ENCODE data around the gene ARHGEF3.

ARHGEF3 gene

DNA sequence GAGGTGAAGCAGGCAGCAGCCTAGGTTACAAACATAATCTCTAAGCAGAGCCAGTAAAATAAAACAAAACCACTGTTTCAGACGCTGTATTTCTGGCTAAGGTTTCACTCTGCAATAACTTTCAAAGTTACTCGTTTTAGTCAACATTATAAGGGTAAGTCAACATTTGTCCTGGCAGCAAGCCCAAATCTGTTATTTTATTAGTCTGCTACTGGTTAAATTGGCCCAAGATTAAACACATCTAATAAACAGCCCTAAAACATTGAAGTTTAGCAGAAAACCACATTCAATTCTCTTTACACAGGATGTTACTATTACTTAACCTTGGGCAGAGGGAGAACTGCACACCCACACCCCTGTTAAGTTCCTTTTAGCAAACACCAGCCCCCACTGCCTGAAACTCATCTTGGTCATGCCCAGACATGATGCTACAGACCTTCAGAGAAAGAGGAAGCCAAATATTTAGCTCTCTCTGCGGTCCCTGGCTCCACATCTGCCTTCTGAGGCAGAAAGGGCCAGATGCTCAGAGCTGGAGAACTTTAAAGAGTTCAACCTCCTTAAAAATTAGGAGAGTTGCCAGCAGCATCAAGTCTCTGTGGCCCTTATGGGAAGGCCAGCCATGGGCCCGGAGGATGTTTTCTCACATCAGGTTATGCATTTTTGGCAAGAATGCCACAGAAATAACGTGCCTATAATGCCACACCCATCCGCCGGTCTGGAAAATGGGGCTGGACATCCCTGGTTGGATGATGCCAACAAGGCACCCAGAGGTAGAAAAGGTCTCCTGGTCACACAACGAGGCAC is 17.9 kb downstream of the ARHGEF3 start:
- H3K4me1 ChIP-seq (ENCODE audit: control insufficient read depth in 2 of 2, insufficient read depth in 2 of 2, low read length in 2 of 2) = peaks cover 14 to 25% of the 10 kb centered on the region in 2 donors

DNA sequence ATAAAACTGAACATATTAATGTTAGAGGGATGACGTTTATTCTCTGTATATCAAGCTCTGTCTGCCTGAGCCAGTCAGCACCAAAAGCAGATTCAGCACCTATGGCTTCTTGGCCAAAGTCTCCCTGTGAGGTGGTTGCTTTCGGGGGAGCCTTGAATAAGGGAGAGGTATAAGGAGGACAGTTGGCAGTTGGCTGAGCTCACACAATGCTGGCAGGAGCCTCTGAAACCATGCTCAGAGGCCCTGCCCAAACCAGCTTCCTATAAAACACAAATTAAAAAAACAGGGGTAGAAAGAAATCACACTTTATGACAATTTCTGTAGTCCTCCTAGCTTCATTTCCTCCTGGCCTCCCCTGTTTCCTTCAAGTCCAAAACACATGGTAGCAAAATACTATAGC is 18.8 kb downstream of the ARHGEF3 start:
- peaks cover 14 to 25% of the 10 kb centered on the region in 2 donors for H3K4me1 ChIP-seq (ENCODE audit: control insufficient read depth in 2 of 2, insufficient read depth in 2 of 2, low read length in 2 of 2)
- no peaks in the 10 kb centered on the region for H3K36me3 ChIP-seq (ENCODE audit: control insufficient read depth in 2 of 2, insufficient read depth in 2 of 2, low read length in 2 of 2)
- H3K27ac ChIP-seq (ENCODE audit: low read depth in 2 of 2, low read length in 2 of 2) = peak overlapping the region; percentile 10 to 65
- no peak overlapping the region for H3K9ac ChIP-seq (ENCODE audit: low read depth in 1 of 2, low read length in 2 of 2)
- H3K4me3 ChIP-seq (ENCODE audit: low read length in 2 of 2) = peak overlapping the region in 1 of 2 donors; percentile 0
- H3K9me3 ChIP-seq (ENCODE audit: control insufficient read depth in 2 of 2, low read length in 2 of 2) = no peaks in the 10 kb centered on the region
- no peaks in the 10 kb centered on the region for H3K27me3 ChIP-seq (ENCODE audit: control insufficient read depth in 2 of 2, insufficient read depth in 2 of 2, low read length in 2 of 2)

More for the DNA sequence above, 17.9 kb downstream of the ARHGEF3 start:
- H3K4me3 ChIP-seq (ENCODE audit: low read length in 2 of 2) = peak overlapping the region in 1 of 2 donors; percentile 0
- H3K9ac ChIP-seq (ENCODE audit: low read depth in 1 of 2, low read length in 2 of 2) = peak overlapping the region in 1 of 2 donors; percentile 23
- H3K9me3 ChIP-seq (ENCODE audit: control insufficient read depth in 2 of 2, low read length in 2 of 2) = no peaks in the 10 kb centered on the region
- peak overlapping the region; percentile 55 to 65 for H3K27ac ChIP-seq (ENCODE audit: low read depth in 2 of 2, low read length in 2 of 2)
- no peaks in the 10 kb centered on the region for H3K27me3 ChIP-seq (ENCODE audit: control insufficient read depth in 2 of 2, insufficient read depth in 2 of 2, low read length in 2 of 2)
- H3K36me3 ChIP-seq (ENCODE audit: control insufficient read depth in 2 of 2, insufficient read depth in 2 of 2, low read length in 2 of 2) = no peaks in the 10 kb centered on the region

DNA sequence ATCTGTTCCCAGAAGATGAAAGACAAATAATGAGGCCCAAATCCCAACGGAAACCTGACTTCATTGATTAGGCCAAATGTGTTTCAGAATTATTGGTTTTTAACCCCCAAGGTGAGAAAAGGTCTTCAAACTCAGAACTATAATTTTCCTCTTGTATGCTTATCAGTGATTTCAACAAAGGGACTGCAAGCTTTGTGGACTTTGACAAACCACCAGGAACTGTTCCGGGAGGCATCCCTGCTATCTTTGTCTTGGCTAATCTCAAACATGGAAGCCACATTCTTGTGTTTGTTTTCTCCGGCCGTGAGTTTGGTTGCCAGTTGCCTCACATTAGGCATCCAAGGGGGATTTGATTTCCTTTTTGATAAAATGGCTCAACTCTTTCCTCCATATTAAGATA is 19.5 kb downstream of the ARHGEF3 start:
- Histone ChIP-seq H3K27ac (ENCODE audit: low read depth in 2 of 2, low read length in 2 of 2) (peak overlapping the region in 1 of 2 donors; percentile 65), H3K36me3 (ENCODE audit: control insufficient read depth in 2 of 2, insufficient read depth in 2 of 2, low read length in 2 of 2) (no peaks in the 10 kb centered on the region), H3K9me3 (ENCODE audit: control insufficient read depth in 2 of 2, low read length in 2 of 2) (no peaks in the 10 kb centered on the region), H3K9ac (ENCODE audit: low read depth in 1 of 2, low read length in 2 of 2) (no peak overlapping the region), H3K27me3 (ENCODE audit: control insufficient read depth in 2 of 2, insufficient read depth in 2 of 2, low read length in 2 of 2) (no peaks in the 10 kb centered on the region), H3K4me1 (ENCODE audit: control insufficient read depth in 2 of 2, insufficient read depth in 2 of 2, low read length in 2 of 2) (peaks cover 14 to 25% of the 10 kb centered on the region in 2 donors), H3K4me3 (ENCODE audit: low read length in 2 of 2) (no peak overlapping the region)

DNA sequence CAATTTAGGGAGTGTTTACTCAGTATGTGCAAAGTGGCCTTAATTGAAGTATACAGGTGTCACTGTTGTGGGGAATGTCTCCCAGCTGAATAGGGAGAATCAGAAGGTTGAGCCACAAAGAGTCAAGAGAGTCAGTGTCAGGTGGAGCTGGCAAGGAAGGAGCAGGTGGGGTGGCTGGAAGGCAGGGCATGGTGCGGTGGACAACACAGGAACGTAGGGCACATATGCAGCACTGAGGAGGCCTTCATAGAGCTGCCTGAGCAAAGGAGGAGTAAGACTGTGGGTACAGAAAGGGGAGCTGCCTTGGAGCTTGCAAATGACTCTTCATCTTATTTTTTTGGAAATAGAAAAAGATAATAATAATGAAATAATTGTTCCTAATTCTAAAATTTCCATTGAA is 20.0 kb downstream of the ARHGEF3 start:
- Histone ChIP-seq H3K36me3 (ENCODE audit: control insufficient read depth in 2 of 2, insufficient read depth in 2 of 2, low read length in 2 of 2) (no peaks in the 10 kb centered on the region), H3K27ac (ENCODE audit: low read depth in 2 of 2, low read length in 2 of 2) (no peak overlapping the region), H3K27me3 (ENCODE audit: control insufficient read depth in 2 of 2, insufficient read depth in 2 of 2, low read length in 2 of 2) (no peaks in the 10 kb centered on the region), H3K9me3 (ENCODE audit: control insufficient read depth in 2 of 2, low read length in 2 of 2) (no peaks in the 10 kb centered on the region), H3K4me3 (ENCODE audit: low read length in 2 of 2) (no peak overlapping the region), H3K4me1 (ENCODE audit: control insufficient read depth in 2 of 2, insufficient read depth in 2 of 2, low read length in 2 of 2) (peaks cover 14 to 25% of the 10 kb centered on the region in 2 donors), H3K9ac (ENCODE audit: low read depth in 1 of 2, low read length in 2 of 2) (no peak overlapping the region)

DNA sequence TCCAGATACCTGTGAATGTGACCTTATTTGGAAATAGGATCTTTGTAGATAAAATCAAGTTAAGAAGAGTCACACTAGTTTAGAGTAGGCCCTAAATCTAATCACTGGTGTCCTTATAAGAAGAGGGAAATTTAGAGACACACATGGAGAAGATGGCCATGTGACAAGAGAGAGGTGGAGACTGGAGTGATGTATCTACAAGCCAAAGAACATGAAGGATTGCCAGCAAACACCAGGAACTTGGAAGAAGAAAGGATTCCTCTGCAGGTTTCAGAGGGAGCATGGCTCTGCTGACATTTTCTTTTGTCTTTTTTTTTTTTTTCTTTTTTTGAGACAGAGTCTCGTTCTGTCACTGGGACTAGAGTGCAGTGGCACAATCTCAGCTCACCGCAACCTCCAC is 20.8 kb downstream of the ARHGEF3 start:
- Histone ChIP-seq H3K4me3 (ENCODE audit: low read length in 2 of 2) (no peak overlapping the region), H3K36me3 (ENCODE audit: control insufficient read depth in 2 of 2, insufficient read depth in 2 of 2, low read length in 2 of 2) (no peaks in the 10 kb centered on the region), H3K4me1 (ENCODE audit: control insufficient read depth in 2 of 2, insufficient read depth in 2 of 2, low read length in 2 of 2) (peaks cover 14 to 25% of the 10 kb centered on the region in 2 donors), H3K27me3 (ENCODE audit: control insufficient read depth in 2 of 2, insufficient read depth in 2 of 2, low read length in 2 of 2) (no peaks in the 10 kb centered on the region), H3K9me3 (ENCODE audit: control insufficient read depth in 2 of 2, low read length in 2 of 2) (no peaks in the 10 kb centered on the region), H3K27ac (ENCODE audit: low read depth in 2 of 2, low read length in 2 of 2) (no peak overlapping the region), H3K9ac (ENCODE audit: low read depth in 1 of 2, low read length in 2 of 2) (no peak overlapping the region)

DNA sequence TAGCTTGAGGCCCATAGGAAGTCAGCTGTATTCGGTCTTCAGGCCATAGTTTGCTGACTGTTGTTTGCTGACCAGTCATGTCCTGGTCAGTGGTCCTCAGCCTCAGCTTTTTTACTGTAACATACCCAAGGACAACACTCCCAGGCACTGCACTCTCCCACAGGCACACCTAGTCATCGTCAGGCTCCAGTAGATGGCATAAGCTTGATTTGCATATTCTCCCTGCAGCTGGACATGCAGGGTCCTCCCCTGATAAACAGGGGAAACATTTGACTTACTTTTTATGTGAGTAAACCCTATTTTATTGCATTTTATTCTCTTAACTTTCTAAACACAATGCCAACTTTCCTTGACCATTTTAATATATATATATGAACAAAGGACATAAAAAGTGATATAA is 22.9 kb downstream of the ARHGEF3 start:
- Histone ChIP-seq H3K4me1 (ENCODE audit: control insufficient read depth in 2 of 2, insufficient read depth in 2 of 2, low read length in 2 of 2) (peaks cover 12 to 21% of the 10 kb centered on the region in 2 donors), H3K4me3 (ENCODE audit: low read length in 2 of 2) (no peak overlapping the region), H3K27ac (ENCODE audit: low read depth in 2 of 2, low read length in 2 of 2) (no peak overlapping the region), H3K27me3 (ENCODE audit: control insufficient read depth in 2 of 2, insufficient read depth in 2 of 2, low read length in 2 of 2) (no peaks in the 10 kb centered on the region), H3K9me3 (ENCODE audit: control insufficient read depth in 2 of 2, low read length in 2 of 2) (no peaks in the 10 kb centered on the region), H3K9ac (ENCODE audit: low read depth in 1 of 2, low read length in 2 of 2) (no peak overlapping the region), H3K36me3 (ENCODE audit: control insufficient read depth in 2 of 2, insufficient read depth in 2 of 2, low read length in 2 of 2) (no peaks in the 10 kb centered on the region)

DNA sequence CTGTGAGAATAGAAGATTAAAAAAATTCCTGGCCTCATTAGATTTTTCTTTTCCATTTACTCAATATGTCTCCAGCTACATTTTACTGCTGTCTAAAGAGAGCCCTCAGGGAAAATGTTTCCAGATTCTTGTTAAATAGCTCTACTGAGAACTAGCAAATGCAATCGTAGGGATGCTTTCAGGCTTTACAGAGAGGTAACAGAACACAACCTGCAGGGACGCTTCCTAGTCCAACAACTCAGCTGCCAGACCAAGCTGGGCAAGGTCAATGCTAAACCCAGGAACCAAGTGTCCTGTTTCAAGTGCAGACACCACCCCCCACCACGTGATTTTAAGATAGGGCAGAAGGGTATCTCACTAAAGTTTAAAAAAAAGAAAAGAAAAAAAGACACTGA is 25.2 kb downstream of the ARHGEF3 start:
- Histone ChIP-seq H3K27ac (ENCODE audit: low read depth in 2 of 2, low read length in 2 of 2) (no peak overlapping the region), H3K9ac (ENCODE audit: low read depth in 1 of 2, low read length in 2 of 2) (no peak overlapping the region), H3K4me3 (ENCODE audit: low read length in 2 of 2) (no peak overlapping the region), H3K36me3 (ENCODE audit: control insufficient read depth in 2 of 2, insufficient read depth in 2 of 2, low read length in 2 of 2) (peaks cover 0 to 4% of the 10 kb centered on the region in 2 donors), H3K4me1 (ENCODE audit: control insufficient read depth in 2 of 2, insufficient read depth in 2 of 2, low read length in 2 of 2) (peaks cover under 1 to 5% of the 10 kb centered on the region in 2 donors), H3K9me3 (ENCODE audit: control insufficient read depth in 2 of 2, low read length in 2 of 2) (no peaks in the 10 kb centered on the region), H3K27me3 (ENCODE audit: control insufficient read depth in 2 of 2, insufficient read depth in 2 of 2, low read length in 2 of 2) (no peaks in the 10 kb centered on the region)

DNA sequence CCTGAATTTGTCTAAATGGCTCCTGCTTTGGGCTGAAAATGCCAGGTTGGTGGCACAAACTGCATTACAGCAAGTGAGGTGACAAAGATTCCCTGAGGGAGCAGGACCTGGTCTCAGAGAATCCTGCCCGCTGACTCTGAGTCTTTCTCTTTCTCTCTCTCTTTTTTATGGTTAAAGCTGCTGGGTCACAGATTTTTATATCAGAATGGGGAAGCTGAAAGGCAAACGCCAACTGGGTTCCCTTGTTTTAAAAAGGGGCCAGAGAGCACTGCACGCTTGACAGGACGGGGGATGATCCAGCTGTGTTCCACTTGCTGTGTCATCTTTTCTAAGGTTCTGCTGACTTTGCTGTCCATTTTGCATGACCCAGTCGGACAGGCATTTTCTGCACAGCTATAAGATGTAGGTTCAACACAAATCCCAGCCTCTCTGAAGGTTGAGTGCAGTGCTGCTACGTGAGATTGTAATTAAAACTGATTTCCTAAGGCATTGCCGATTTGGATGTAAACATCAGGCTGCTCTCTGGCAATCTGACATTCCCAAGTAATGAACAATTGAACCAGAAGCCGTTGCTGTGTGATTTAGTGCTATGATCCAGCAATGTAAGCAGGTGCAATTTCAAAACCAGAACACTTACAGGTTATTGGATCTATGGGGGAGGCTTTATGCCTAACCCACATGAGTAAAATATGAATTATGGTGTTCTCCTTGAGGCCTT is 25.8 kb downstream of the ARHGEF3 start:
- Histone ChIP-seq H3K36me3 (ENCODE audit: control insufficient read depth in 2 of 2, insufficient read depth in 2 of 2, low read length in 2 of 2) (peaks cover 3 to 10% of the 10 kb centered on the region in 2 donors), H3K27ac (ENCODE audit: low read depth in 2 of 2, low read length in 2 of 2) (no peak overlapping the region), H3K4me3 (ENCODE audit: low read length in 2 of 2) (no peak overlapping the region), H3K4me1 (ENCODE audit: control insufficient read depth in 2 of 2, insufficient read depth in 2 of 2, low read length in 2 of 2) (peaks cover 0 to 5% of the 10 kb centered on the region in 2 donors), H3K27me3 (ENCODE audit: control insufficient read depth in 2 of 2, insufficient read depth in 2 of 2, low read length in 2 of 2) (no peaks in the 10 kb centered on the region), H3K9ac (ENCODE audit: low read depth in 1 of 2, low read length in 2 of 2) (no peak overlapping the region), H3K9me3 (ENCODE audit: control insufficient read depth in 2 of 2, low read length in 2 of 2) (no peaks in the 10 kb centered on the region)

DNA sequence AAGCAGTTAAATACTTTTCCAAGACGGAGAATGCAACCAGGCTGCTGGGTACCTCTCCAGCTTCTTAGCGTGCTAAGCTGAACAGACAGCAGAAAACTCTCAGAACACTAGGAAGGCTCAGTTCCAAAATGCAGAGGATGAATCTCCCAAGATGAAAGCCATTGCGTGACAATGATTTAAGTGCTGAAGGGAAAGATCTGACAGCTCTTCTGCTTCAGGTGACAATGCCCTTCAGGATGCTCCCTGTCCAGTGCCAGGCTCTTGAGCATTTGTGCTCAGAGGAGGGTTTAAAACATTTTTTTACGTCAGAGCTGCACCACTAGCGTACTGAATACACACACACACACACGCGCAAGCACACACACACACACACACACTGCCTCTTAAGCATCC is 26.3 kb downstream of the ARHGEF3 start:
- no peak overlapping the region for H3K27ac ChIP-seq (ENCODE audit: low read depth in 2 of 2, low read length in 2 of 2)

DNA sequence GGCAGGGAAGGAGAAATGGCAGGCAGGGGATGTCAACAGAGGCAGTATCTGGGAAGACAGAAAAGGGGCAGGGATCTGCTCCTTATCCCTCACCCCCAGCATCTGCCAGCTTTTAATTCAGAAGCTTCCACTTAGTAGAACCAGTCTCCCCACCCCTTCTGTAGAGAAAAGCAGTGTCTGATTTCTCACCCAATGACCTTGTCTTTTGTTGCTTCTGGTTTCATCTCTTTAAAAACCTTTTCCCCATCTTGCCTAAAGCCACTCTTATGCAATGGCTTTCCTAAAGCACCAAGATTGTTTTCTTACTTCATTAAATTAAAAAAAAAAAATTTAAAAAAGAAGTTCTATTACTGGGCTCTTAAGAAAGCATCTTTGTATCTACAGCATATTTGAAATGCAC is 27.8 kb downstream of the ARHGEF3 start:
- H3K9ac ChIP-seq (ENCODE audit: low read depth in 1 of 2, low read length in 2 of 2) = no peak overlapping the region
- H3K27me3 ChIP-seq (ENCODE audit: control insufficient read depth in 2 of 2, insufficient read depth in 2 of 2, low read length in 2 of 2) = no peaks in the 10 kb centered on the region
- H3K4me1 ChIP-seq (ENCODE audit: control insufficient read depth in 2 of 2, insufficient read depth in 2 of 2, low read length in 2 of 2) = peaks cover 0 to 9% of the 10 kb centered on the region in 2 donors
- no peaks in the 10 kb centered on the region for H3K9me3 ChIP-seq (ENCODE audit: control insufficient read depth in 2 of 2, low read length in 2 of 2)
- H3K27ac ChIP-seq (ENCODE audit: low read depth in 2 of 2, low read length in 2 of 2) = no peak overlapping the region
- H3K36me3 ChIP-seq (ENCODE audit: control insufficient read depth in 2 of 2, insufficient read depth in 2 of 2, low read length in 2 of 2) = peaks cover 8 to 10% of the 10 kb centered on the region in 2 donors
- H3K4me3 ChIP-seq (ENCODE audit: low read length in 2 of 2) = no peak overlapping the region

More for the DNA sequence above, 26.3 kb downstream of the ARHGEF3 start:
- no peaks in the 10 kb centered on the region for H3K27me3 ChIP-seq (ENCODE audit: control insufficient read depth in 2 of 2, insufficient read depth in 2 of 2, low read length in 2 of 2)
- H3K9ac ChIP-seq (ENCODE audit: low read depth in 1 of 2, low read length in 2 of 2) = no peak overlapping the region
- H3K9me3 ChIP-seq (ENCODE audit: control insufficient read depth in 2 of 2, low read length in 2 of 2) = no peaks in the 10 kb centered on the region
- peaks cover 0 to 5% of the 10 kb centered on the region in 2 donors for H3K4me1 ChIP-seq (ENCODE audit: control insufficient read depth in 2 of 2, insufficient read depth in 2 of 2, low read length in 2 of 2)
- H3K36me3 ChIP-seq (ENCODE audit: control insufficient read depth in 2 of 2, insufficient read depth in 2 of 2, low read length in 2 of 2) = peaks cover 4 to 10% of the 10 kb centered on the region in 2 donors
- H3K4me3 ChIP-seq (ENCODE audit: low read length in 2 of 2) = no peak overlapping the region

Data from mucosa of rectum (tissue), 2 donors.